Measurements from ENCODE around the gene HSP90B1.

The HSP90B1 gene

GRCh38 chr12:103978384-103978982 lies 48.3 kb downstream of the HSP90B1 start:
- no peak for DNase-seq

GRCh38 chr12:103986829-103987228 lies 56.6 kb downstream of the HSP90B1 start:
- DNase-seq, result no peak

- no peak for DNase-seq
Observed at GRCh38 chr12:103994235-103994634, 64.0 kb downstream of the HSP90B1 start.

- DNase-seq, result no peak
Observed at GRCh38 chr12:103996595-103996994, 66.4 kb downstream of the HSP90B1 start.

- no peak for DNase-seq
Observed at GRCh38 chr12:103997286-103997900, 67.2 kb downstream of the HSP90B1 start.

All from activated CD8-positive, alpha-beta memory T cell treated with anti-CD3 and anti-CD28 coated beads, Interleukin-2, amount 50 U/mL, for 48 hours (primary cell).